ENCODE results near the gene APBA2. TPM values are rescaled to one million over a fixed set of nuclear protein-coding genes. Genes with fewer than 3 reads are reported as not detected.
"Not testable (repeated sequence)": the region's sequence is repeated elsewhere in the genome, so short reads cannot be mapped to it uniquely, and the experiment has no call there.

The APBA2 gene
- 30.0 and 36.5 TPM in 2 replicates for total RNA-seq

DNA sequence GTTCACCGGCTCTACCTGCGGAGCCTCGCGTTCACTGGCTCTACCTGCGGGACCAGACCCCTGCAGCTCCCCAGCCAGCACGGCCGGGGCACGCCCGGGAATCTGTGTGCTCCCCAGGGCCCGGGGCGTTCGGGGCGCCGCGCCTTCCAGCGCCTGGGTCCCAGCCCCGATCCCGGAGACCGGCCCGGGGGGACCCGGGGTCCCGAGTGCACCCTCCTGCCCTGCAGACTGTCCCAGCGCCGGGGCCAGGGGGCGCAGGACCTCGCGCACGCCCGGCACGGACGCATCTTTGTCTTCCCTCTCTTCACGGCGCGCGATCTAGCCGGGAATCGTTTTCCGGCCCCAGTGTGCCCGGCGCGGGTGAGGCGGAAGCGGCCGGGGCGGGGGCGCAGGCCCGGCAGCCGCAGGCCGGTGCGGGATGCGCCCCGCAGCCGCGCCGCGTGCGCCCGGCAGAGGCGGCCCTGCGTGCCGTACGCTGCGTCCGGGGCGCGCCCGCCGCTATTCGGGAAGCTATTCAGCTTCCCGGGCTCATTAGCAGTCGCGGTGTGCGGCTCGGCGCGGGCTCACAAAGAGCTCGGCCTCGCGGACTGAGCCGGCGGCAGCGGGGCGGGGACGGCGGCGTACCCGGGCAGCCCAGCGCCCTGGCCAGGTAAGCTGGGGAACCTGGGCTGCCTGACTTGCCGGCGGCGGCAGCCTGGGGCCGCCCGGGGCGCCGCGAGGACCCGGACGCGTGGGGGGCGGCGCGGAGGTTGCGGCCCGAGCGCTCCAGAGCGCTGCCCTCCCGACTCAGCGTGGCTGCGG, at the start of gene APBA2:
Gene APBA2 (plus strand): TSS at position 345 of the 801 bp plus-strand sequence. CDS start 167,911 bp downstream, outside the sequence.
- DNase-seq (ENCODE audit: low read depth): no peak
- TF ChIP-seq, protein P1, sequence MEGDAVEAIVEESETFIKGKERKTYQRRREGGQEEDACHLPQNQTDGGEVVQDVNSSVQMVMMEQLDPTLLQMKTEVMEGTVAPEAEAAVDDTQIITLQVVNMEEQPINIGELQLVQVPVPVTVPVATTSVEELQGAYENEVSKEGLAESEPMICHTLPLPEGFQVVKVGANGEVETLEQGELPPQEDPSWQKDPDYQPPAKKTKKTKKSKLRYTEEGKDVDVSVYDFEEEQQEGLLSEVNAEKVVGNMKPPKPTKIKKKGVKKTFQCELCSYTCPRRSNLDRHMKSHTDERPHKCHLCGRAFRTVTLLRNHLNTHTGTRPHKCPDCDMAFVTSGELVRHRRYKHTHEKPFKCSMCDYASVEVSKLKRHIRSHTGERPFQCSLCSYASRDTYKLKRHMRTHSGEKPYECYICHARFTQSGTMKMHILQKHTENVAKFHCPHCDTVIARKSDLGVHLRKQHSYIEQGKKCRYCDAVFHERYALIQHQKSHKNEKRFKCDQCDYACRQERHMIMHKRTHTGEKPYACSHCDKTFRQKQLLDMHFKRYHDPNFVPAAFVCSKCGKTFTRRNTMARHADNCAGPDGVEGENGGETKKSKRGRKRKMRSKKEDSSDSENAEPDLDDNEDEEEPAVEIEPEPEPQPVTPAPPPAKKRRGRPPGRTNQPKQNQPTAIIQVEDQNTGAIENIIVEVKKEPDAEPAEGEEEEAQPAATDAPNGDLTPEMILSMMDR (conservative IDR thresholded peaks at IDR 0.05; ENCODE audit: low read depth, low read length): peak; percentile 1
- peak within 1 kb of the TSS; percentile 60 for H3K4me3 ChIP-seq (ENCODE audit: low read depth, low read length)

GRCh38 chr15:28840285-28840684, 45.5 kb upstream of the APBA2 start:
- DNase-seq (ENCODE audit: low read depth); H3K4me3 ChIP-seq (ENCODE audit: low read depth, low read length): not testable (repeated sequence)

DNA sequence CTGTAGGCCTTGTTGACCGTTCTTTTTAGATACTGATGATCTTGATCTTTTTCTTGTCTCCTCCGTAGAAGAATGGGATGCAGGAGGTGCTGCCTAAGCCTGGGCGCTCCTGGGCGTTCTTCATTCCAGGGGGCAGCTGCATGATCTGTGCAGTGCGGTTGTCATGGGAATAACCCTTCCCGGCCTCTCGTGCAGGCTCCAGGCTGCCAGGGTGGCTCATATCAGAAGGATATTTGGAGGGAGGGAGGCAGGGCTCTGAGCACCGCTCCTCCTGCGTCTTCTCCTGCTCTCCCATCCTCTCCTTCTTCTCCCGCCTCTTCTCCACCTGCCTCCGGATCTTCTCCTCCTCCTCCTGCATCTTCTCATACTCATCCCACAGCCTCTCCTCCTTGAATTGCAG, 43.6 kb upstream of the APBA2 start:
- DNase-seq (ENCODE audit: low read depth); H3K4me3 ChIP-seq (ENCODE audit: low read depth, low read length): not testable (repeated sequence)

DNA sequence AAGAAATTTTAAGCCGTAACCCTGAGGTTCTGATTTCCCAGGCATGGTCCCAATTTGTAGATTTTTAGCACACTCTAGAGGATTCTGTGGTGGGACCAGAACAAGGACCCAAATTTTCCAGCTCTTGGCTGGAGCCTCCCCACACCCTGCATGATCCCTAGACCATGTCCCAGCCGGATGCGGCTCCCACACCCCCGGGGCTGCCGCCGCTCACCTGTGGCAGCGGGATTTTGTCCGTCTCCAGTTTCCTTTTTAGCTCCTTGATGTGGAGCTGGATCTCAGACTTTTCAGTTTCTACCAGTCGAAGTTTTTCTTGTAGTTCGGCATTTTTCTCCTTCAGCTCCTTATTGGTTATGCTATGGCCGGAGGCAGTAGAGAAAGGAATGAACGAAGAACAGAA, 42.3 kb upstream of the APBA2 start:
- DNase-seq (ENCODE audit: low read depth); H3K4me3 ChIP-seq (ENCODE audit: low read depth, low read length): not testable (repeated sequence)

GRCh38 chr15:28844147-28844546, 41.6 kb upstream of the APBA2 start:
- H3K4me3 ChIP-seq (ENCODE audit: low read depth, low read length); DNase-seq (ENCODE audit: low read depth): not testable (repeated sequence)

GRCh38 chr15:28847247-28847646, 38.5 kb upstream of the APBA2 start:
- not testable (repeated sequence) for H3K4me3 ChIP-seq (ENCODE audit: low read depth, low read length); DNase-seq (ENCODE audit: low read depth)

GRCh38 chr15:28847959-28848358, 37.8 kb upstream of the APBA2 start:
- H3K4me3 ChIP-seq (ENCODE audit: low read depth, low read length); DNase-seq (ENCODE audit: low read depth): not testable (repeated sequence)

GRCh38 chr15:28848521-28848920, 37.3 kb upstream of the APBA2 start, which contains the start of gene GOLGA6L7:
Gene GOLGA6L7, minus strand, starts transcription at chr15:28848644. Its CDS starts 95 bp downstream, at chr15:28848549.
- not testable (repeated sequence) for DNase-seq (ENCODE audit: low read depth); H3K4me3 ChIP-seq (ENCODE audit: low read depth, low read length)

- not testable (repeated sequence) for H3K4me3 ChIP-seq (ENCODE audit: low read depth, low read length); DNase-seq (ENCODE audit: low read depth)
These were observed 36.5 kb upstream of the APBA2 start for GRCh38 chr15:28849271-28849670.

DNA sequence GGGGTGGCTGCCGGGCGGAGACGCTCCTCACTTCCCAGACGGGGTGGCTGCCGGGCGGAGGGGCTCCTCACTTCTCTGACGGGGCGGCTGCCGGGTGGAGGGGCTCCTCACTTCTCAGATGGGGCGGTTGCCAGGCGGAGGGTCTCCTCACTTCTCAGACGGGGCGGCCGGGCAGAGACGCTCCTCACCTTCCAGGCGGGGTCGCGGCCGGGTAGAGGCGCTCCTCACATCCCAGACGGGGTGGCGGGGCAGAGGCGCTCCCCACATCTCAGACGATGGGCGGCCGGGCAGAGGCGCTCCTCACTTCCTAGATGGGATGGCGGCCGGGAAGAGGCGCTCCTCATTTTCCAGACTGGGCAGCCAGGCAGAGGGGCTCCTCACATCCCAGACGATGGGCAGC, 36.0 kb upstream of the APBA2 start:
- not testable (repeated sequence) for H3K4me3 ChIP-seq (ENCODE audit: low read depth, low read length); DNase-seq (ENCODE audit: low read depth)

- not testable (repeated sequence) for H3K4me3 ChIP-seq (ENCODE audit: low read depth, low read length); DNase-seq (ENCODE audit: low read depth)
These were observed 32.1 kb upstream of the APBA2 start for GRCh38 chr15:28853654-28854053.

DNA sequence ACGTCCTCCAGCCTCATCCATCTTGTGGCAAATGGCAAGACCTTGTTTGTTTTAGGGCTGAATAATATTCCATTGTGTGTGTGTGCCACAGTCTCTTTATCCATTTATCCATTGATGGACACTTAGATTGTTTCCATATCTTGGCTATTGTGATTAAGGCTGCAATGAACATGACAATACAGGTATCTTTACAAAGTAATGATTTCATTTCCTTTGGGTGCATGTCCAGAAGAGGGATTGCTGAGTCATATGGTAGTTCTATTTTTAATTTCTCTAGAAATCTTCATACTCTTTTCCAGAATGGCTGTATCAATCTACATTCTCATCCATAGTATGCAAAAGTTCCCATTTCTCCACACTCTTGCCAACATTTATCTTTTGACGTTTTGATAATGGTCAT, 31.2 kb upstream of the APBA2 start:
- H3K4me3 ChIP-seq (ENCODE audit: low read depth, low read length); DNase-seq (ENCODE audit: low read depth): not testable (repeated sequence)

- no peak for DNase-seq (ENCODE audit: low read depth)
- no peak overlapping the region for H3K4me3 ChIP-seq (ENCODE audit: low read depth, low read length)
- TF ChIP-seq, protein P1 (conservative IDR thresholded peaks at IDR 0.05; ENCODE audit: low read depth, low read length): no peak
These were observed 24.7 kb upstream of the APBA2 start for GRCh38 chr15:28861031-28861534.

- not testable (repeated sequence) for H3K4me3 ChIP-seq (ENCODE audit: low read depth, low read length); DNase-seq (ENCODE audit: low read depth)
These were observed 24.0 kb upstream of the APBA2 start for GRCh38 chr15:28861589-28862293.
